MM.1S (cell line): Measurements from ENCODE around the gene ENOSF1.

Source experiments
- DNase-seq: peaks from one replicate; pipeline ENCODE4 v3.0.0-alpha.2; 2015
- H2AFZ ChIP-seq: fragments of 300-600 bp; sonication (generic); 2 replicates; pipeline ENCODE4 v1.6.0; 2016; ENCODE audit warnings: antibody characterized with exemption, low read length
- H3F3A ChIP-seq: fragments of 300-600 bp; sonication (generic); 2 replicates; pipeline ENCODE4 v1.6.1; 2016; ENCODE audit warnings: mild to moderate bottlenecking, antibody characterized with exemption, low read length, moderate library complexity, mixed read lengths; ENCODE audit not compliant: insufficient read depth
- H3K27ac ChIP-seq: fragments of 300-600 bp; sonication (generic); 2 replicates; pipeline ENCODE4 v1.5.1; 2016; ENCODE audit warnings: mild to moderate bottlenecking, low read length
- H3K27me3 ChIP-seq: fragments of 300-600 bp; sonication (generic); replicated peaks from 2 replicates; pipeline ENCODE4 v1.6.0; 2016; ENCODE audit warnings: low read length; ENCODE audit not compliant: insufficient read depth
- H3K36me3 ChIP-seq: fragments of 300-600 bp; sonication (generic); replicated peaks from 2 replicates; pipeline ENCODE4 v1.6.1; 2016; ENCODE audit warnings: mild to moderate bottlenecking, low read length, mixed read lengths; ENCODE audit not compliant: insufficient read depth
- H3K4me1 ChIP-seq: fragments of 300-600 bp; sonication (generic); 2 replicates; pipeline ENCODE4 v1.6.1; 2016; ENCODE audit warnings: low read length, mixed read lengths
- H3K4me2 ChIP-seq: fragments of 300-600 bp; sonication (generic); 2 replicates; pipeline ENCODE4 v1.6.0; 2016; ENCODE audit warnings: low read depth, low read length
- H3K4me3 ChIP-seq: fragments of 300-600 bp; sonication (generic); 2 replicates; pipeline ENCODE4 v1.5.1; 2016; ENCODE audit warnings: low read length, mixed read lengths
- H3K79me2 ChIP-seq: fragments of 300-600 bp; sonication (generic); 2 replicates; pipeline ENCODE4 v1.6.1; 2016; ENCODE audit warnings: mixed run types, low read length, mixed read lengths
- H3K9ac ChIP-seq: fragments of 300-600 bp; sonication (generic); 2 replicates; pipeline ENCODE4 v1.6.1; 2016; ENCODE audit warnings: low read length, mixed read lengths
- H3K9me2 ChIP-seq: fragments of 300-600 bp; sonication (generic); replicated peaks from 2 replicates; pipeline ENCODE4 v1.6.1; 2016; ENCODE audit warnings: mild to moderate bottlenecking, low read length, mixed read lengths; ENCODE audit not compliant: insufficient read depth
- H3K9me3 ChIP-seq: fragments of 300-600 bp; sonication (generic); replicated peaks from 2 replicates; pipeline ENCODE4 v1.6.1; 2016; ENCODE audit warnings: mild to moderate bottlenecking, low read length, mixed read lengths; ENCODE audit not compliant: insufficient read depth
- H4K20me1 ChIP-seq: fragments of 300-600 bp; sonication (generic); 2 replicates; pipeline ENCODE4 v1.6.1; 2016; ENCODE audit warnings: mild to moderate bottlenecking, low read length, moderate library complexity, mixed read lengths; ENCODE audit not compliant: insufficient read depth
- CTCF ChIP-seq: fragments of 300-600 bp; sonication (generic); IDR thresholded peaks from 2 replicates; pipeline ENCODE4 v1.5.1; 2016; ENCODE audit warnings: antibody characterized with exemption, low read length, mixed read lengths
- EZH2 ChIP-seq: fragments of 300-600 bp; sonication (generic); optimal IDR thresholded peaks from 2 replicates; pipeline ENCODE3; 2017; ENCODE audit warnings: low read depth, mild to moderate bottlenecking, antibody characterized with exemption, low read length, mixed read lengths
- EZH2phosphoT487 ChIP-seq: fragments of 300-600 bp; sonication (generic); IDR thresholded peaks from 2 replicates; pipeline ENCODE4 v1.6.1; 2018; ENCODE audit warnings: antibody characterized with exemption, low read length

Gene ENOSF1

GRCh38 chr18:741931-742512 is 29.6 kb upstream of the ENOSF1 start:
- H3K4me1 ChIP-seq = no peaks in the 10 kb centered on the region
- DNase-seq = peak; percentile 67

GRCh38 chr18:732371-732770 is 19.9 kb upstream of the ENOSF1 start:
- H2AFZ ChIP-seq = no peak overlapping the region
- DNase-seq = no peak
- H3K27me3 ChIP-seq = no peaks in the 10 kb centered on the region
- no peaks in the 10 kb centered on the region for H3K79me2 ChIP-seq
- H3K9me3 ChIP-seq = no peaks in the 10 kb centered on the region
- no peaks in the 10 kb centered on the region for H3K4me1 ChIP-seq
- H3K36me3 ChIP-seq = no peaks in the 10 kb centered on the region
- H3K9me2 ChIP-seq = no peaks in the 10 kb centered on the region
- no peak overlapping the region for H3K4me2 ChIP-seq
- H3K9ac ChIP-seq = no peak overlapping the region
- no peaks in the 10 kb centered on the region for H3F3A ChIP-seq
- H4K20me1 ChIP-seq = no peaks in the 10 kb centered on the region
- no peak overlapping the region for H3K4me3 ChIP-seq
- no peak overlapping the region for H3K27ac ChIP-seq
- TF ChIP-seq EZH2 (no peak), EZH2phosphoT487 (no peak), CTCF (no peak)

More at GRCh38 chr18:741931-742512, 29.6 kb upstream of the ENOSF1 start:
- Histone ChIP-seq H3K27me3 (no peaks in the 10 kb centered on the region), H3K79me2 (no peaks in the 10 kb centered on the region), H3K9ac (no peak overlapping the region), H3K9me2 (no peaks in the 10 kb centered on the region), H3K4me2 (no peak overlapping the region), H3K36me3 (no peaks in the 10 kb centered on the region), H3K9me3 (no peaks in the 10 kb centered on the region), H3K27ac (no peak overlapping the region), H4K20me1 (no peaks in the 10 kb centered on the region), H2AFZ (no peak overlapping the region), H3F3A (no peaks in the 10 kb centered on the region), H3K4me3 (no peak overlapping the region)
- TF ChIP-seq EZH2phosphoT487 = no peak
- TF ChIP-seq CTCF = peak; percentile 75

GRCh38 chr18:731185-731584 is 18.8 kb upstream of the ENOSF1 start:
- Histone ChIP-seq H3K9ac (no peak overlapping the region), H3F3A (no peaks in the 10 kb centered on the region), H3K9me3 (no peaks in the 10 kb centered on the region), H3K36me3 (no peaks in the 10 kb centered on the region), H3K4me1 (no peaks in the 10 kb centered on the region), H3K27me3 (no peaks in the 10 kb centered on the region), H3K79me2 (no peaks in the 10 kb centered on the region), H2AFZ (no peak overlapping the region), H3K27ac (no peak overlapping the region), H3K4me3 (no peak overlapping the region), H3K9me2 (no peaks in the 10 kb centered on the region), H3K4me2 (no peak overlapping the region), H4K20me1 (no peaks in the 10 kb centered on the region)
- DNase-seq = no peak
- TF ChIP-seq EZH2phosphoT487 (no peak), CTCF (no peak), EZH2 (no peak)
